Skeletal muscle tissue (tissue), 4 donors: ENCODE data around the gene HSD17B3. TPM values are rescaled to one million over a fixed set of nuclear protein-coding genes. Genes with fewer than 3 reads are reported as not detected.

Source experiments
- H3K27ac ChIP-seq: one replicate; pipeline ENCODE4 v1.7.0; 2013; ENCODE audit warnings: mild to moderate bottlenecking, low read depth, low read length, inconsistent platforms
- H3K27me3 ChIP-seq, 3 donors: one replicate each; pipeline ENCODE4 v1.7.0; 2013; ENCODE audit warnings: low read length in 3 of 3; ENCODE audit not compliant: control insufficient read depth in 3 of 3, insufficient read depth in 3 of 3
- H3K36me3 ChIP-seq, 3 donors: one replicate each; pipeline ENCODE4 v1.7.0; 2013; ENCODE audit warnings: low read length in 3 of 3; ENCODE audit not compliant: control insufficient read depth in 3 of 3, insufficient read depth in 3 of 3
- H3K4me1 ChIP-seq, 3 donors: one replicate each; pipeline ENCODE4 v1.7.0; 2013; ENCODE audit warnings: low read length in 3 of 3, mild to moderate bottlenecking in 3 of 3; ENCODE audit not compliant: control insufficient read depth in 3 of 3, insufficient read depth in 3 of 3
- H3K4me3 ChIP-seq, 3 donors: one replicate each; pipeline ENCODE4 v1.7.0; 2013; ENCODE audit warnings: low read length in 3 of 3
- H3K9ac ChIP-seq, 3 donors: one replicate each; pipeline ENCODE4 v1.7.0; 2013; ENCODE audit warnings: low read length in 3 of 3, mild to moderate bottlenecking in 3 of 3, moderate library complexity in 2 of 3, low read depth in 1 of 3
- H3K9me3 ChIP-seq, 3 donors: one replicate each; pipeline ENCODE4 v1.7.0; 2013; ENCODE audit warnings: low read length in 3 of 3; ENCODE audit not compliant: control insufficient read depth in 3 of 3
- total RNA-seq: library from RNA; depleted of rRNA; stranded (reverse); fragments of >200 nt; gene quantifications from one replicate; pipeline ENCODE4 v1.2.3, GENCODE V29; 2014
- donor health status: Osteomylitis.

HSD17B3 gene
- total RNA-seq, result 1.0 TPM

GRCh38 chr9:96302021-96302420, at the start of gene HSD17B3:
Gene HSD17B3, minus strand, starts transcription at chr9:96302176. Its CDS starts 72 bp downstream, at chr9:96302104.
- Histone ChIP-seq H3K4me1 (no peaks in the 10 kb centered on the region), H3K27me3 (no peaks in the 10 kb centered on the region), H3K9me3 (no peaks in the 10 kb centered on the region), H3K36me3 (no peaks in the 10 kb centered on the region), H3K9ac (no peak within 1 kb of the TSS), H3K4me3 (no peak within 1 kb of the TSS), H3K27ac (no peak within 1 kb of the TSS)

GRCh38 chr9:96350866-96351265, 48.9 kb upstream of the HSD17B3 start:
- peaks cover 0 to 5% (median 2%) of the 10 kb centered on the region in 3 donors for H3K9me3 ChIP-seq
- H3K9ac ChIP-seq, result no peak overlapping the region
- peaks cover 6 to 7% (median 7%) of the 10 kb centered on the region in 3 donors for H3K36me3 ChIP-seq
- H3K27me3 ChIP-seq, result no peaks in the 10 kb centered on the region
- H3K4me3 ChIP-seq, result no peak overlapping the region
- no peaks in the 10 kb centered on the region for H3K4me1 ChIP-seq
- H3K27ac ChIP-seq, result no peak overlapping the region

GRCh38 chr9:96348261-96348660, 46.3 kb upstream of the HSD17B3 start:
- Histone ChIP-seq H3K27ac (no peak overlapping the region), H3K9me3 (peaks cover 0 to 5% (median 2%) of the 10 kb centered on the region in 3 donors), H3K9ac (no peak overlapping the region), H3K4me3 (no peak overlapping the region), H3K27me3 (no peaks in the 10 kb centered on the region), H3K4me1 (no peaks in the 10 kb centered on the region), H3K36me3 (peaks cover 6 to 7% (median 6%) of the 10 kb centered on the region in 3 donors)

- Histone ChIP-seq H3K9me3 (peaks cover 0 to 5% (median 2%) of the 10 kb centered on the region in 3 donors), H3K4me1 (no peaks in the 10 kb centered on the region), H3K27me3 (no peaks in the 10 kb centered on the region), H3K9ac (no peak overlapping the region), H3K36me3 (peaks cover 6 to 7% (median 6%) of the 10 kb centered on the region in 3 donors), H3K27ac (no peak overlapping the region), H3K4me3 (no peak overlapping the region)
These were observed 43.6 kb upstream of the HSD17B3 start for GRCh38 chr9:96345551-96345950.

- Histone ChIP-seq H3K27me3 (no peaks in the 10 kb centered on the region), H3K36me3 (peaks cover 6 to 7% (median 6%) of the 10 kb centered on the region in 3 donors), H3K27ac (no peak overlapping the region), H3K4me1 (no peaks in the 10 kb centered on the region), H3K4me3 (no peak overlapping the region), H3K9me3 (peaks cover 0 to 5% (median 2%) of the 10 kb centered on the region in 3 donors), H3K9ac (no peak overlapping the region)
These were observed 42.6 kb upstream of the HSD17B3 start for GRCh38 chr9:96344458-96345180.

GRCh38 chr9:96343515-96344360, 41.8 kb upstream of the HSD17B3 start:
- H3K4me3 ChIP-seq, result no peak overlapping the region
- peaks cover 4 to 6% (median 6%) of the 10 kb centered on the region in 3 donors for H3K36me3 ChIP-seq
- H3K4me1 ChIP-seq, result no peaks in the 10 kb centered on the region
- peaks cover 0 to 5% (median 2%) of the 10 kb centered on the region in 3 donors for H3K9me3 ChIP-seq
- H3K27ac ChIP-seq, result no peak overlapping the region
- H3K9ac ChIP-seq, result no peak overlapping the region
- H3K27me3 ChIP-seq, result no peaks in the 10 kb centered on the region

GRCh38 chr9:96342571-96343245, 40.7 kb upstream of the HSD17B3 start:
- Histone ChIP-seq H3K27ac (no peak overlapping the region), H3K36me3 (no peaks in the 10 kb centered on the region), H3K27me3 (no peaks in the 10 kb centered on the region)

GRCh38 chr9:96340707-96341106, 38.7 kb upstream of the HSD17B3 start:
- H3K36me3 ChIP-seq, result peaks cover 0 to 4% (median 0%) of the 10 kb centered on the region in 3 donors
- no peak overlapping the region for H3K9ac ChIP-seq
- no peaks in the 10 kb centered on the region for H3K9me3 ChIP-seq
- no peak overlapping the region for H3K4me3 ChIP-seq
- no peaks in the 10 kb centered on the region for H3K4me1 ChIP-seq
- H3K27me3 ChIP-seq, result no peaks in the 10 kb centered on the region
- no peak overlapping the region for H3K27ac ChIP-seq

More at GRCh38 chr9:96342571-96343245, 40.7 kb upstream of the HSD17B3 start:
- H3K9ac ChIP-seq, result no peak overlapping the region
- H3K4me3 ChIP-seq, result no peak overlapping the region
- no peaks in the 10 kb centered on the region for H3K9me3 ChIP-seq
- no peaks in the 10 kb centered on the region for H3K4me1 ChIP-seq

- Histone ChIP-seq H3K9ac (no peak overlapping the region), H3K4me1 (no peaks in the 10 kb centered on the region), H3K27ac (no peak overlapping the region), H3K36me3 (peaks cover 0 to 4% (median 3%) of the 10 kb centered on the region in 3 donors), H3K9me3 (no peaks in the 10 kb centered on the region), H3K27me3 (no peaks in the 10 kb centered on the region), H3K4me3 (no peak overlapping the region)
These were observed 36.3 kb upstream of the HSD17B3 start for GRCh38 chr9:96338299-96338698.
